CD4-positive, alpha-beta T cell treated with Interleukin-17A for 1 hour (primary cell): ENCODE measurements around the gene HDLBP.
"Not testable (repeated sequence)": the region's sequence is repeated elsewhere in the genome, so short reads cannot be mapped to it uniquely, and the experiment has no call there.

Experiments used
- DNase-seq: peaks from one replicate; pipeline ENCODE4 v3.0.0-alpha.2; 2020

The HDLBP gene

GRCh38 chr2:241329669-241330615, 14.5 kb upstream of the HDLBP start:
- DNase-seq = no peak

GRCh38 chr2:241325257-241325656, 9.8 kb upstream of the HDLBP start:
- no peak for DNase-seq

- no peak for DNase-seq
Measured at GRCh38 chr2:241324775-241325174, 9.3 kb upstream of the HDLBP start.

- DNase-seq = no peak
Measured at GRCh38 chr2:241323778-241324177, 8.3 kb upstream of the HDLBP start.

- DNase-seq = no peak
Measured at GRCh38 chr2:241321886-241322285, 6.4 kb upstream of the HDLBP start.

GRCh38 chr2:241321033-241321432, 5.6 kb upstream of the HDLBP start:
- no peak for DNase-seq

GRCh38 chr2:241320394-241320793, 4.9 kb upstream of the HDLBP start:
- no peak for DNase-seq

GRCh38 chr2:241318830-241319229, 3.4 kb upstream of the HDLBP start:
- DNase-seq = not testable (repeated sequence)

GRCh38 chr2:241317391-241317790, 1.9 kb upstream of the HDLBP start:
- no peak for DNase-seq

- DNase-seq = no peak
Measured at GRCh38 chr2:241316825-241317224, 1.4 kb upstream of the HDLBP start.

- peak; percentile 86 for DNase-seq
Measured at GRCh38 chr2:241315879-241316631, 583 bp upstream of the HDLBP start, which contains the start of gene SEPTIN2. SEPTIN2 (plus strand) TSS chr2:241315925; CDS start chr2:241324233, 8,308 bp downstream.

- no peak for DNase-seq
Measured at GRCh38 chr2:241314226-241315092, 1.0 kb downstream of the HDLBP start.

GRCh38 chr2:241313543-241314095, 1.9 kb downstream of the HDLBP start:
- no peak for DNase-seq

- no peak for DNase-seq
Measured at GRCh38 chr2:241312082-241312481, 3.4 kb downstream of the HDLBP start.

- no peak for DNase-seq
Measured at GRCh38 chr2:241310917-241311566, 4.4 kb downstream of the HDLBP start.

- DNase-seq = peak; percentile 73
Measured at GRCh38 chr2:241309684-241310117, 5.8 kb downstream of the HDLBP start.

- DNase-seq = no peak
Measured at GRCh38 chr2:241308832-241309500, 6.5 kb downstream of the HDLBP start.

- no peak for DNase-seq
Measured at GRCh38 chr2:241308267-241308666, 7.2 kb downstream of the HDLBP start.

GRCh38 chr2:241307055-241307454, 8.4 kb downstream of the HDLBP start:
- DNase-seq = no peak

- DNase-seq = no peak
Measured at GRCh38 chr2:241304039-241304670, 11.3 kb downstream of the HDLBP start.
